GM12878 (cell line): Measurements from ENCODE around the gene GSE1. TPM values are rescaled to one million over a fixed set of nuclear protein-coding genes. Genes with fewer than 3 reads are reported as not detected.

Experiments used
- CEBPZ ChIP-seq: fragments of 150-350 bp; IDR thresholded peaks from 2 replicates; pipeline ENCODE4 v1.6.1; 2016; ENCODE audit warnings: low read depth, low read length
- FOS ChIP-seq: IDR thresholded peaks from 3 replicates; pipeline ENCODE4 v1.6.1; 2011; ENCODE audit warnings: borderline replicate concordance; ENCODE audit not compliant: insufficient read length; ENCODE audit errors: extremely low read depth
- GATAD2B ChIP-seq: fragments of 450-650 bp; conservative IDR thresholded peaks from 2 replicates; pipeline ENCODE4 v1.6.1; 2017; ENCODE audit warnings: low read depth, mild to moderate bottlenecking, moderate library complexity
- REST ChIP-seq: IDR thresholded peaks from 2 replicates; pipeline ENCODE4 v1.6.1; 2012; ENCODE audit warnings: mild to moderate bottlenecking, low read depth, low read length
- ZBTB33 ChIP-seq: fragments of 450-650 bp; IDR thresholded peaks from 2 replicates; pipeline ENCODE4 v1.6.1; 2017; ENCODE audit warnings: mild to moderate bottlenecking
- ZBTB40 ChIP-seq: fragments of 450-650 bp; IDR thresholded peaks from 2 replicates; pipeline ENCODE4 v1.6.1; 2016; ENCODE audit warnings: mild to moderate bottlenecking, moderate library complexity, borderline replicate concordance
- polyA plus RNA-seq, 11 experiments: library from polyadenylated mRNA; depleted of rRNA in 4 of 11; unstranded in 6 of 11; stranded (reverse) in 5 of 11; fragments of >200 nt; fragmentation: Nextera tagmentation in 4 of 11; fragmentation: Illumina TruSeq in 1 of 11; extraction: Ambion mirVana in 4 of 11; extraction: Trizol in 1 of 11; gene quantifications; 1 replicate in 1 of 11; 2 replicates in 10 of 11; pipeline versions ENCODE4 v1.2.1 to v1.2.3, GENCODE V29; 2011 to 2016; ENCODE audit warnings: inconsistent platforms in 2 of 11, missing spikeins in 2 of 11, low read depth in 1 of 11
- total RNA-seq, 4 experiments: library from RNA; depleted of rRNA in 3 of 4; stranded (reverse); fragments of >200 nt in 3 of 4; fragmentation: Illumina TruSeq in 1 of 4; extraction: Trizol in 1 of 4; gene quantifications; 2 replicates each; pipeline versions ENCODE4 v1.2.1 to v1.2.3, GENCODE V29; 2013 to 2021

Gene GSE1
- total and polyA plus RNA-seq, 10 of the 15 experiments (the other 5 are each of a cell fraction or from before 2014, with no cell fraction given): 4.6 to 58.7 (median 18.2) TPM

GRCh38 chr16:85635545-85636140 is 22.5 kb downstream of the GSE1 start (continued):
- TF ChIP-seq REST (no peak), FOS (no peak), ZBTB33 (no peak), GATAD2B (no peak), ZBTB40 (no peak), CEBPZ (no peak)
